GM12878 (cell line): ENCODE measurements around the gene PRR11. TPM values are rescaled to one million over a fixed set of nuclear protein-coding genes. Genes with fewer than 3 reads are reported as not detected.

Source experiments
- NR2C1 ChIP-seq: fragments of 450-650 bp; IDR thresholded peaks from 2 replicates; pipeline ENCODE4 v1.6.1; 2017; ENCODE audit warnings: antibody characterized with exemption, mild to moderate bottlenecking, moderate library complexity
- POLR2AphosphoS5 ChIP-seq: IDR thresholded peaks from 2 replicates; pipeline ENCODE4 v1.6.1; 2011; ENCODE audit warnings: mild to moderate bottlenecking, low read length, inconsistent platforms
- TCF7 ChIP-seq: IDR thresholded peaks from 2 replicates; pipeline ENCODE4 v1.6.1; 2014; ENCODE audit warnings: antibody characterized with exemption, borderline replicate concordance
- ZBTB4 ChIP-seq: fragments of 450-650 bp; formaldehyde crosslinking; IDR thresholded peaks from 2 replicates; pipeline ENCODE4 v1.4.0; 2022; ENCODE audit warnings: mild to moderate bottlenecking, moderate library complexity
- ZNF207 ChIP-seq: fragments of 450-650 bp; IDR thresholded peaks from 2 replicates; pipeline ENCODE4 v1.6.1; 2014; ENCODE audit warnings: antibody characterized with exemption, mild to moderate bottlenecking, borderline replicate concordance
- ZNF24 ChIP-seq: fragments of 450-650 bp; IDR thresholded peaks from 2 replicates; pipeline ENCODE4 v1.6.1; 2017; ENCODE audit warnings: antibody characterized with exemption, mild to moderate bottlenecking
- polyA plus RNA-seq, 11 experiments: library from polyadenylated mRNA; depleted of rRNA in 4 of 11; unstranded in 6 of 11; stranded (reverse) in 5 of 11; fragments of >200 nt; fragmentation: Nextera tagmentation in 4 of 11; fragmentation: Illumina TruSeq in 1 of 11; extraction: Ambion mirVana in 4 of 11; extraction: Trizol in 1 of 11; gene quantifications; 1 replicate in 1 of 11; 2 replicates in 10 of 11; pipeline versions ENCODE4 v1.2.1 to v1.2.3, GENCODE V29; 2011 to 2016; ENCODE audit warnings: inconsistent platforms in 2 of 11, missing spikeins in 2 of 11, low read depth in 1 of 11
- total RNA-seq, 4 experiments: library from RNA; depleted of rRNA in 3 of 4; stranded (reverse); fragments of >200 nt in 3 of 4; fragmentation: Illumina TruSeq in 1 of 4; extraction: Trizol in 1 of 4; gene quantifications; 2 replicates each; pipeline versions ENCODE4 v1.2.1 to v1.2.3, GENCODE V29; 2013 to 2021
- TF ChIP-seq, protein P1 (sequence below): IDR thresholded peaks from 2 replicates; pipeline ENCODE4 v1.6.1; 2011; ENCODE audit warnings: low read depth, mild to moderate bottlenecking, low read length, moderate library complexity, borderline replicate concordance; ENCODE audit errors: extremely low read depth

The PRR11 gene
- total and polyA plus RNA-seq, 10 of the 15 experiments (the other 5 are each of a cell fraction or from before 2014, with no cell fraction given) = 20.8 to 97.0 (median 48.3) TPM

DNA sequence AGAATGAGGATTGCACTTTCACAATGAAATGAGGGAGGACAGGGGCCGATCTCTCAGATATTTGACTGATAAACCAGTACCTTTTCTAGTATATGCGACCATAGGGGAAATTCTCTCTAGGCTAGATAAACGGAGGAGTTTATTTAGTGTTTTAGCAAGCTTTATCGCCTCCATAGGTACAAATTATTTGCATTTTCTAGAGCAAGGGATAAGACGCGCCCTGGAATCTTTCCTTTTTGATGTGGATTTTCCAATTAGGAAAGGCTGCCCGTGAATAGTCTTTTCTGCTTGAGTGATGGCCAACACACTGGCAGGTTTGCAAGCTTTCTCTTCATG, 64.4 kb downstream of the PRR11 start (continued):
- no peak for TF ChIP-seq ZBTB4 (CRISPR knock-in tag)
- TF ChIP-seq, protein P1, sequence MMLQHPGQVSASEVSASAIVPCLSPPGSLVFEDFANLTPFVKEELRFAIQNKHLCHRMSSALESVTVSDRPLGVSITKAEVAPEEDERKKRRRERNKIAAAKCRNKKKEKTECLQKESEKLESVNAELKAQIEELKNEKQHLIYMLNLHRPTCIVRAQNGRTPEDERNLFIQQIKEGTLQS = no peak
- TF ChIP-seq POLR2AphosphoS5 = no peak
- TF ChIP-seq NR2C1 = no peak
- no peak for TF ChIP-seq TCF7
- no peak for TF ChIP-seq ZNF207
- no peak for TF ChIP-seq ZNF24
- TF ChIP-seq, all 136 proteins: peak for 0
